ENCODE data around the gene PTPRK. TPM values are rescaled to one million over a fixed set of nuclear protein-coding genes. Genes with fewer than 3 reads are reported as not detected.

Gene PTPRK
- total and polyA plus RNA-seq, 5 donors from 2014 or later: 0.16 to 1.0 (median 0.45) TPM; not detected in 1

GRCh38 chr6:128305976-128306375 lies 214.4 kb downstream of the PTPRK start:
- H3K27ac ChIP-seq (ENCODE audit: insufficient read depth, low read length, poor library complexity, severe bottlenecking): no peak overlapping the region
- H3K4me1 ChIP-seq (ENCODE audit: control insufficient read depth, insufficient read depth, low read length, poor library complexity, severe bottlenecking): no peaks in the 10 kb centered on the region
- no peaks in the 10 kb centered on the region for H3K27me3 ChIP-seq (ENCODE audit: control insufficient read depth, insufficient read depth, low read length)
- peaks cover 0 to 4% (median 0%) of the 10 kb centered on the region in 7 donors for H3K9me3 Mint-ChIP-seq
- H3K9me3 ChIP-seq (ENCODE audit: control insufficient read depth in 2 of 2, low read length in 2 of 2): no peaks in the 10 kb centered on the region
- no peaks in the 10 kb centered on the region for H3K27me3 Mint-ChIP-seq
- H3K4me3 Mint-ChIP-seq: no peak overlapping the region
- H3K36me3 Mint-ChIP-seq: no peaks in the 10 kb centered on the region
- no peak overlapping the region for H3K4me3 ChIP-seq (ENCODE audit: low read depth, low read length)
- no peaks in the 10 kb centered on the region for H3K36me3 ChIP-seq (ENCODE audit: control insufficient read depth, insufficient read depth, low read length)
- ATAC-seq (ENCODE audit: low read depth in 2 of 2): no peak
- H3K27ac Mint-ChIP-seq: no peak overlapping the region
- H3K4me1 Mint-ChIP-seq: no peaks in the 10 kb centered on the region
- no peak for DNase-seq

GRCh38 chr6:128305228-128305627 lies 215.2 kb downstream of the PTPRK start:
- H3K4me1 Mint-ChIP-seq: no peaks in the 10 kb centered on the region
- Histone ChIP-seq H3K36me3 (ENCODE audit: control insufficient read depth, insufficient read depth, low read length) (no peaks in the 10 kb centered on the region), H3K4me3 (ENCODE audit: low read depth, low read length) (no peak overlapping the region), H3K27ac (ENCODE audit: insufficient read depth, low read length, poor library complexity, severe bottlenecking) (no peak overlapping the region), H3K27me3 (ENCODE audit: control insufficient read depth, insufficient read depth, low read length) (no peaks in the 10 kb centered on the region), H3K4me1 (ENCODE audit: control insufficient read depth, insufficient read depth, low read length, poor library complexity, severe bottlenecking) (no peaks in the 10 kb centered on the region), H3K9me3 (ENCODE audit: control insufficient read depth in 2 of 2, low read length in 2 of 2) (no peaks in the 10 kb centered on the region)
- H3K4me3 Mint-ChIP-seq: no peak overlapping the region
- ATAC-seq (ENCODE audit: low read depth in 2 of 2) (no peak), DNase-seq (no peak)
- peaks cover 0 to 4% (median 0%) of the 10 kb centered on the region in 7 donors for H3K9me3 Mint-ChIP-seq
- H3K36me3 Mint-ChIP-seq: no peaks in the 10 kb centered on the region
- no peak overlapping the region for H3K27ac Mint-ChIP-seq
- H3K27me3 Mint-ChIP-seq: no peaks in the 10 kb centered on the region

- no peaks in the 10 kb centered on the region for H3K36me3 Mint-ChIP-seq
Observed at GRCh38 chr6:128303870-128304269, 216.5 kb downstream of the PTPRK start.

GRCh38 chr6:128302942-128303341 lies 217.5 kb downstream of the PTPRK start:
- no peaks in the 10 kb centered on the region for H3K27me3 ChIP-seq (ENCODE audit: control insufficient read depth, insufficient read depth, low read length)
- no peaks in the 10 kb centered on the region for H3K4me1 ChIP-seq (ENCODE audit: control insufficient read depth, insufficient read depth, low read length, poor library complexity, severe bottlenecking)
- Mint-ChIP-seq H3K27ac (no peak overlapping the region), H3K4me1 (no peaks in the 10 kb centered on the region), H3K4me3 (no peak overlapping the region), H3K9me3 (peaks cover 0 to 4% (median 1%) of the 10 kb centered on the region in 7 donors), H3K27me3 (no peaks in the 10 kb centered on the region), H3K36me3 (no peaks in the 10 kb centered on the region)
- no peak for ATAC-seq (ENCODE audit: low read depth in 2 of 2)
- H3K36me3 ChIP-seq (ENCODE audit: control insufficient read depth, insufficient read depth, low read length): no peaks in the 10 kb centered on the region
- H3K27ac ChIP-seq (ENCODE audit: insufficient read depth, low read length, poor library complexity, severe bottlenecking): no peak overlapping the region
- DNase-seq: no peak
- H3K4me3 ChIP-seq (ENCODE audit: low read depth, low read length): no peak overlapping the region
- no peaks in the 10 kb centered on the region for H3K9me3 ChIP-seq (ENCODE audit: control insufficient read depth in 2 of 2, low read length in 2 of 2)

More at GRCh38 chr6:128303870-128304269, 216.5 kb downstream of the PTPRK start:
- ATAC-seq (ENCODE audit: low read depth in 2 of 2) (no peak), DNase-seq (no peak)
- no peak overlapping the region for H3K4me3 ChIP-seq (ENCODE audit: low read depth, low read length)
- H3K4me3 Mint-ChIP-seq: no peak overlapping the region
- H3K27me3 Mint-ChIP-seq: no peaks in the 10 kb centered on the region
- H3K9me3 ChIP-seq (ENCODE audit: control insufficient read depth in 2 of 2, low read length in 2 of 2): no peaks in the 10 kb centered on the region
- no peaks in the 10 kb centered on the region for H3K36me3 ChIP-seq (ENCODE audit: control insufficient read depth, insufficient read depth, low read length)
- no peaks in the 10 kb centered on the region for H3K27me3 ChIP-seq (ENCODE audit: control insufficient read depth, insufficient read depth, low read length)
- peaks cover 0 to 4% (median 1%) of the 10 kb centered on the region in 7 donors for H3K9me3 Mint-ChIP-seq
- H3K4me1 ChIP-seq (ENCODE audit: control insufficient read depth, insufficient read depth, low read length, poor library complexity, severe bottlenecking): no peaks in the 10 kb centered on the region
- H3K27ac ChIP-seq (ENCODE audit: insufficient read depth, low read length, poor library complexity, severe bottlenecking): no peak overlapping the region
- no peak overlapping the region for H3K27ac Mint-ChIP-seq
- no peaks in the 10 kb centered on the region for H3K4me1 Mint-ChIP-seq

- Mint-ChIP-seq H3K27ac (no peak overlapping the region), H3K36me3 (no peaks in the 10 kb centered on the region), H3K27me3 (no peaks in the 10 kb centered on the region), H3K9me3 (peaks cover 0 to 3% (median 0%) of the 10 kb centered on the region in 7 donors), H3K4me1 (no peaks in the 10 kb centered on the region), H3K4me3 (no peak overlapping the region)
- ATAC-seq (ENCODE audit: low read depth in 2 of 2): no peak
- DNase-seq: no peak
- Histone ChIP-seq H3K27me3 (ENCODE audit: control insufficient read depth, insufficient read depth, low read length) (no peaks in the 10 kb centered on the region), H3K4me3 (ENCODE audit: low read depth, low read length) (no peak overlapping the region), H3K9me3 (ENCODE audit: control insufficient read depth in 2 of 2, low read length in 2 of 2) (no peaks in the 10 kb centered on the region), H3K27ac (ENCODE audit: insufficient read depth, low read length, poor library complexity, severe bottlenecking) (no peak overlapping the region), H3K36me3 (ENCODE audit: control insufficient read depth, insufficient read depth, low read length) (no peaks in the 10 kb centered on the region), H3K4me1 (ENCODE audit: control insufficient read depth, insufficient read depth, low read length, poor library complexity, severe bottlenecking) (no peaks in the 10 kb centered on the region)
Observed at GRCh38 chr6:128295670-128296069, 224.7 kb downstream of the PTPRK start.

GRCh38 chr6:128290221-128290620 lies 230.2 kb downstream of the PTPRK start:
- ATAC-seq (ENCODE audit: low read depth in 2 of 2) (no peak), DNase-seq (no peak)
- Mint-ChIP-seq H3K36me3 (no peaks in the 10 kb centered on the region), H3K27me3 (no peaks in the 10 kb centered on the region), H3K4me1 (no peaks in the 10 kb centered on the region), H3K27ac (no peak overlapping the region), H3K9me3 (no peaks in the 10 kb centered on the region), H3K4me3 (no peak overlapping the region)
- peaks cover 3% of the 10 kb centered on the region for H3K27me3 ChIP-seq (ENCODE audit: control insufficient read depth, insufficient read depth, low read length)
- no peaks in the 10 kb centered on the region for H3K36me3 ChIP-seq (ENCODE audit: control insufficient read depth, insufficient read depth, low read length)
- H3K9me3 ChIP-seq (ENCODE audit: control insufficient read depth in 2 of 2, low read length in 2 of 2): no peaks in the 10 kb centered on the region
- H3K4me3 ChIP-seq (ENCODE audit: low read depth, low read length): no peak overlapping the region
- no peaks in the 10 kb centered on the region for H3K4me1 ChIP-seq (ENCODE audit: control insufficient read depth, insufficient read depth, low read length, poor library complexity, severe bottlenecking)
- no peak overlapping the region for H3K27ac ChIP-seq (ENCODE audit: insufficient read depth, low read length, poor library complexity, severe bottlenecking)

- no peak overlapping the region for H3K27ac ChIP-seq (ENCODE audit: insufficient read depth, low read length, poor library complexity, severe bottlenecking)
- no peaks in the 10 kb centered on the region for H3K27me3 ChIP-seq (ENCODE audit: control insufficient read depth, insufficient read depth, low read length)
- H3K9me3 ChIP-seq (ENCODE audit: control insufficient read depth in 2 of 2, low read length in 2 of 2): no peaks in the 10 kb centered on the region
- H3K36me3 Mint-ChIP-seq: no peaks in the 10 kb centered on the region
- H3K4me3 ChIP-seq (ENCODE audit: low read depth, low read length): no peak overlapping the region
- peaks cover 8% of the 10 kb centered on the region for H3K27me3 Mint-ChIP-seq
- H3K9me3 Mint-ChIP-seq: no peaks in the 10 kb centered on the region
- H3K4me1 Mint-ChIP-seq: no peaks in the 10 kb centered on the region
- no peak overlapping the region for H3K27ac Mint-ChIP-seq
- no peak overlapping the region for H3K4me3 Mint-ChIP-seq
- no peaks in the 10 kb centered on the region for H3K36me3 ChIP-seq (ENCODE audit: control insufficient read depth, insufficient read depth, low read length)
- no peak for DNase-seq
- no peaks in the 10 kb centered on the region for H3K4me1 ChIP-seq (ENCODE audit: control insufficient read depth, insufficient read depth, low read length, poor library complexity, severe bottlenecking)
- no peak for ATAC-seq (ENCODE audit: low read depth in 2 of 2)
Observed at GRCh38 chr6:128284128-128284527, 236.3 kb downstream of the PTPRK start.

GRCh38 chr6:128282961-128283360 lies 237.4 kb downstream of the PTPRK start:
- ATAC-seq (ENCODE audit: low read depth in 2 of 2) (no peak), DNase-seq (no peak)
- Histone ChIP-seq H3K27ac (ENCODE audit: insufficient read depth, low read length, poor library complexity, severe bottlenecking) (no peak overlapping the region), H3K36me3 (ENCODE audit: control insufficient read depth, insufficient read depth, low read length) (no peaks in the 10 kb centered on the region), H3K4me1 (ENCODE audit: control insufficient read depth, insufficient read depth, low read length, poor library complexity, severe bottlenecking) (no peaks in the 10 kb centered on the region), H3K27me3 (ENCODE audit: control insufficient read depth, insufficient read depth, low read length) (no peaks in the 10 kb centered on the region), H3K4me3 (ENCODE audit: low read depth, low read length) (no peak overlapping the region), H3K9me3 (ENCODE audit: control insufficient read depth in 2 of 2, low read length in 2 of 2) (no peaks in the 10 kb centered on the region)
- peaks cover 8% of the 10 kb centered on the region for H3K27me3 Mint-ChIP-seq
- no peak overlapping the region for H3K27ac Mint-ChIP-seq
- H3K9me3 Mint-ChIP-seq: no peaks in the 10 kb centered on the region
- H3K36me3 Mint-ChIP-seq: no peaks in the 10 kb centered on the region
- H3K4me1 Mint-ChIP-seq: no peaks in the 10 kb centered on the region
- no peak overlapping the region for H3K4me3 Mint-ChIP-seq
